ENCODE data around the gene FLAD1. TPM values are rescaled to one million over a fixed set of nuclear protein-coding genes. Genes with fewer than 3 reads are reported as not detected.

The FLAD1 gene
- total and polyA plus RNA-seq, 7 donors: 17.5 to 36.5 (median 22.8) TPM

GRCh38 chr1:154952664-154953063, 30.5 kb upstream of the FLAD1 start:
- WGBS, 2 donors: 80 to 89% methylated on average over 6 of the region's 6 CpGs
- Histone ChIP-seq H3K4me1 (peaks cover 0 to 56% (median 51%) of the 10 kb centered on the region in 4 donors), H3K36me3 (peaks cover 8 to 37% (median 23%) of the 10 kb centered on the region in 4 donors), H3K4me3 (no peak overlapping the region), H3K9me3 (no peaks in the 10 kb centered on the region), H3K27me3 (no peaks in the 10 kb centered on the region), H3K27ac (peak overlapping the region in 1 of 4 donors; percentile 14)
- TF ChIP-seq EP300 (IDR thresholded peaks at IDR 0.05): no peak
- no peak for TF ChIP-seq CTCF (IDR thresholded peaks at IDR 0.05)
- no peak for TF ChIP-seq POLR2AphosphoS5 (IDR thresholded peaks at IDR 0.05)
- TF ChIP-seq POLR2A (IDR thresholded peaks at IDR 0.05): no peak
- intact Hi-C loops (cut with DNase I): no loop called here
- DNase-seq: no peak

GRCh38 chr1:154953611-154954038, 29.5 kb upstream of the FLAD1 start:
- H3K27ac ChIP-seq: peak overlapping the region in 1 of 4 donors; percentile 22
- TF ChIP-seq CTCF (IDR thresholded peaks at IDR 0.05) (no peak), POLR2A (IDR thresholded peaks at IDR 0.05) (no peak), EP300 (IDR thresholded peaks at IDR 0.05) (no peak), POLR2AphosphoS5 (IDR thresholded peaks at IDR 0.05) (no peak)
- H3K27me3 ChIP-seq: no peaks in the 10 kb centered on the region
- whole genome bisulfite sequencing, 2 donors: 82 to 91% methylated on average over 2 of the region's 2 CpGs
- peaks cover 13 to 31% (median 17%) of the 10 kb centered on the region in 4 donors for H3K36me3 ChIP-seq
- peaks cover 0 to 57% (median 51%) of the 10 kb centered on the region in 4 donors for H3K4me1 ChIP-seq
- intact Hi-C loops (cut with DNase I): no loop called here
- DNase-seq: no peak
- H3K4me3 ChIP-seq: no peak overlapping the region
- no peaks in the 10 kb centered on the region for H3K9me3 ChIP-seq

- H3K36me3 ChIP-seq: peaks cover 21 to 34% (median 26%) of the 10 kb centered on the region in 4 donors
- TF ChIP-seq EP300 (IDR thresholded peaks at IDR 0.05): no peak
- TF ChIP-seq POLR2AphosphoS5 (IDR thresholded peaks at IDR 0.05): no peak
- TF ChIP-seq POLR2A (IDR thresholded peaks at IDR 0.05): no peak
- TF ChIP-seq CTCF (IDR thresholded peaks at IDR 0.05): no peak
- peak overlapping the region; percentile 86 to 88 (median 87) for H3K27ac ChIP-seq
- no peaks in the 10 kb centered on the region for H3K27me3 ChIP-seq
- H3K4me1 ChIP-seq: peaks cover 0 to 60% (median 56%) of the 10 kb centered on the region in 4 donors
- intact Hi-C loops (cut with DNase I): no loop called here
- no peaks in the 10 kb centered on the region for H3K9me3 ChIP-seq
- peak overlapping the region in 2 of 4 donors; percentile 60 to 62 for H3K4me3 ChIP-seq
- DNase-seq: no peak
- 75 to 80% methylated on average over 3 of the region's 3 CpGs for WGBS, 2 donors
These were observed 28.6 kb upstream of the FLAD1 start for GRCh38 chr1:154954541-154954940.

GRCh38 chr1:154955039-154955717, 28.0 kb upstream of the FLAD1 start:
- Histone ChIP-seq H3K27ac (peak overlapping the region; percentile 86 to 88 (median 87)), H3K36me3 (peaks cover 23 to 32% (median 28%) of the 10 kb centered on the region in 4 donors), H3K9me3 (no peaks in the 10 kb centered on the region), H3K4me1 (peaks cover 0 to 65% (median 59%) of the 10 kb centered on the region in 4 donors), H3K4me3 (peak overlapping the region; percentile 50 to 62 (median 60)), H3K27me3 (no peaks in the 10 kb centered on the region)
- DNase-seq: peak; percentile 80
- WGBS, 2 donors: 6 to 8% methylated on average over 4 of the region's 4 CpGs
- TF ChIP-seq EP300 (IDR thresholded peaks at IDR 0.05): no peak
- TF ChIP-seq POLR2A (IDR thresholded peaks at IDR 0.05): no peak
- TF ChIP-seq POLR2AphosphoS5 (IDR thresholded peaks at IDR 0.05): peak in 1 of 4 donors; percentile 16
- no peak for TF ChIP-seq CTCF (IDR thresholded peaks at IDR 0.05)
- intact Hi-C loops (cut with DNase I): no loop called here
